GM21825 (cell line): ENCODE measurements around the gene APCDD1L.
"Not testable (repeated sequence)": the region's sequence is repeated elsewhere in the genome, so short reads cannot be mapped to it uniquely, and the experiment has no call there.

Source experiments
- ATAC-seq: cut with Tn5 transposase; IDR thresholded peaks from one replicate; pipeline ENCODE4 v1.9.1; 2021; ENCODE audit warnings: mild to moderate bottlenecking, moderate library complexity; ENCODE audit not compliant: unreplicated experiment

Gene APCDD1L

DNA sequence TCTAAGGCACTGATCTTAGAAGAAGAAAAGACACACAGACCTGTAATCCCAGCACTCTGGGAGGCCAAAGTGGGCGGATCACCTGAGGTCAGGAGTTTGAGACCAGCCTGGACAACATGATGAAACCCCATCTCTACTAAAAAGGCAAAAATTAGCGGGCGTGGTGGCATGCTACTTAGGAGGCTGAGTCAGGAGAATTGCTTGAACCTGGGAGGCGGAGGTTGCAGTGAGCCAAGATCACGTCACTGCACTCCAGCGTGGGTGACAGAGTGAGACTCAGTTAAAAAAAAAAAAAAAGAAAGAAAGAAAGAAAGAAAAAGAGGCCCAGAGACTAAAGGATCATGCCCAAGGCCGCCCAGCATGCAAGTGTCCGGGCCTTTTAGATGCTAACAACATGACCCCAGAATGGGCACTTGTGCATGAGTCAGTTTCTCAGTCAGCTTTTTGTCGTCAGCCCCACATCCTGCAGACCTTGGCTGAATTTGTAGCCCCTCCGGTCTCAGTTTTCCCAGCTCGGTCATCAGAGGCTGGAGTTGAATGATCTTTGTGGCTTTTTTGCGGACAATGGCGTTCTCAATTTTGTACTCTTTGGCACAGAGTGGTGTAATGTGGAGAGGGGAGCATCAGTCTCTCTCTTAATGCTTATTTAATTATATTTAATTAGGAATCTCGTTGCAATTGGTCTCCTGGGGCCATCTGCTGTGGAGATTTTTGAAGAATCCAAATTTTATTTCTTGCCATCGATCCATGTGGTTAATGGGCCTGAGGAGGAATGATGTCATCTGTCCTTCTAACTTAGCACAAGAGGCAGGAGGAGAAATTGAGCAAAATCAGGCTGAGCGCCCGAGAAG, 30.6 kb upstream of the APCDD1L start:
- ATAC-seq = no peak

DNA sequence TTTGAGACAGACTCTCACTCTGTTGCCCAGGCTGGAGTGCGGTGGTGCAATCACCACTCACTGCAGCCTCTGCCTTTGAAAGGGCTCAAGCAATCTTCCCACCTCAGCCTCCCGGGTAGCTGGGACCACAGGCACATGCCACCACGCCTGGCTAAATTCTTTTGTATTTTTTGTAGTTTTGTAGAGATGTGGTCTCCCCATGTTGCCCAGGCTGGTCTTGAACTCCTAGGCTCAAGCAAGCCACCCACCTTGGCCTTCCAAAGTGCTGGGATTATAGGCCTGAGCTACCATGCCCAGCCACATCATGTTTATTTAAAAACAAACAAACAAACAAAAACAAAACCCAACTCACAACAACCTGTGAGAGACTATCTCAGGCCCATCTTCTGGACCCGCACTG, 29.7 kb upstream of the APCDD1L start:
- ATAC-seq = no peak

DNA sequence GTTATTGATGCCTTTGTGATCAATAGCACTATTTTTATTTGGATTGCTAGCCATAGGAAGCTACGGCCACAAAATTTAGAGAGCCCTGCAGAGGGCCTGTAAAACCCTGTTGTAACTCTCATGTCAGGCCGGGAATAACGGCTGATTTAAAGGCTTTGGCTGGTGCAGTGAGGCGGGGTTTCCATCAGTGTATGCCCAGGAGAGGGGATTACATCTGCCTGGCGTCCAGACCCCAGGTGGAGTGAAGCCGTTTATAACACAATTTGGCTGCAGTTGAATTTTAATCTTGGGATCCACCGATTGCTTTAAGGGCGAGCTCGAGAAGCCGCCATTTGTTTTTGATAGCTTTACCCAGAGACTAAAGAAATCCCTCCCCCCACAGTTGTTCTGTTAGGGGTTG, 29.1 kb upstream of the APCDD1L start:
- ATAC-seq = no peak

- ATAC-seq = no peak
These were observed 28.1 kb upstream of the APCDD1L start for GRCh38 chr20:58543274-58543673.

DNA sequence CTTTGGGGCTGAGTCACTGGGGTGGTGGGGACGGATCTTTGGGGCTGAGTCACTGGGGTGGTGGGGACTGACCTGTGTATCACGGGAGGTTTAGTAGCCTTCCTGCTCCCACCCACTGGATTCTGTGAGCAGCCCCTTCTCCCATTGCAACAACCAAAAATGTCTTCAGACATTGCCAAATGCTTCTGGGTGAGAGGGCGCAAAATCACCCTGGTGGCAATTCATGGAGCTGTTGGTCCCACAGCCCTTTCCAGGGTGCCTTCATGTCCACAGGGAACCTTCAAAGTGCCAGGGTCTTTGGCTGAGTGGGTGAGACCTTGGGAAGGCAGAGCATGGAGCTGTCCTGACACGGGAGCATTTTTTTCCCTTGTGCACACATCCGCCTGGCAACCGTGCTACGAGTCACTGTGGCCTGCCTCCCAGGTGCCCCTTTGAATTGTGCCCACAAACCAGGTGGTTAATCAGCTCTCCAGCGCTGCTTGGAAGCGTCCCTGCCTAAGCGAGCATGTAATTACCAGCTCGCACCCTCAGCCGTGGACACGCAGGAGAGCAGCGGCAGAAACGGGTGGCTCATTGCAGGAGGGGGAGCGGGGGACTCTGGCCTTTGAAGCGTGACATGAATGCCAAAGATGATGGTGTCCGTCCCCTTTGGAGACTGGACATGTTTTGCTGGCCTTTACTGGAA, 27.4 kb upstream of the APCDD1L start:
- no peak for ATAC-seq

DNA sequence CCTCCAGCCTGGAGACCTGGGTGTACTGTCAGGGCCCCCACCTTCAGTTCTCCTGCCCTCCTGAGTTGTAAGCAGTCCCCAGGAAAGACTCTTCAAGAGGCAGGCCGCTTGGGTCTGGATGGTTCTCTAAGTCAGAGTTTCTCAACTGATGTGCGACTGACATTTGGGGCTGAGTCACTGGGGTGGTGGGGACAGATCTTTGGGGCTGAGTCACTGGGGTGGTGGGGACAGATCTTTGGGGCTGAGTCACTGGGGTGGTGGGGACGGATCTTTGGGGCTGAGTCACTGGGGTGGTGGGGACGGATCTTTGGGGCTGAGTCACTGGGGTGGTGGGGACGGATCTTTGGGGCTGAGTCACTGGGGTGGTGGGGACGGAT, 26.8 kb upstream of the APCDD1L start:
- not testable (repeated sequence) for ATAC-seq

- ATAC-seq = no peak
These were observed 23.6 kb upstream of the APCDD1L start for GRCh38 chr20:58538752-58539151.

DNA sequence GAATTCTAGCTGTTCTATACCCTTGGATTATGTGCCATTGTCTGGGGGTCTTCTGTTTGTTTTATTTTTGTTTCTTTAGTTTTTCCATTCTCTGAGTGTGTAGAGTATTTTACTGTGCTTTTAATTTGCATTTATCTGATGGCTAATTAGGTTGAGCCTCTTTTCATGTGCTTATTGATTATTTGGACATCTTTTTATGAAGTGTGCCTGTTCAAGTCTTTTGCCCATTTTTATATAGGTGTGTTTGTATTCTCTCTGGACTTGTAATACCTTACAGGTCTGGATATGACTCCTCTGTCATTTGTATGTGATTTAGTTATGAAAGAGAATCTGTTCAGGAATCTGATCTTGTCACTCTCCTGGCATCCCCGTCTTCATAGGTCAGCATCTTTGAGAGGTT, 22.6 kb upstream of the APCDD1L start:
- ATAC-seq = no peak

GRCh38 chr20:58536289-58536688, 21.1 kb upstream of the APCDD1L start:
- no peak for ATAC-seq

GRCh38 chr20:58531657-58532056, 16.5 kb upstream of the APCDD1L start:
- ATAC-seq = no peak

GRCh38 chr20:58531063-58531462, 15.9 kb upstream of the APCDD1L start:
- ATAC-seq = no peak

DNA sequence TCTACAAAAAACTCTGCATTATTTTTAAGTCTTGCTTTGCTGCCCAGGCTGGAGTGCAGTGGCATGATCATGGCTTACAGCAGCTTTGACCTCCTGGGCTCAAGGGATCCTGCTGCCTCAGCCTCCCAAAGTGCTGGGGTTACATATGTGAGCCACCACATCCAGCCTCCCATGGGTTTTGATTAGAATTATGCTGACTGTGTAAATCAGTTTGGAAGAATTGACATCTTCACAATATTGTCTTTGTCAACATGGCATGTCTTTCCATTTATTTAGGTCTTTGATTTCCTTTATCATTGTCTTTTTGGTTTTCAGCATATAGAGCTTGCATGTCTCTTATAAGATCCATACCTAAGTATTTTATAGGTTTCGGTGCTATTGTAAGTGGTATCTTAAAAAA, 13.2 kb upstream of the APCDD1L start:
- ATAC-seq = no peak

- ATAC-seq = no peak
These were observed 11.2 kb upstream of the APCDD1L start for GRCh38 chr20:58526411-58526810.

GRCh38 chr20:58524814-58525213, 9.6 kb upstream of the APCDD1L start:
- no peak for ATAC-seq

DNA sequence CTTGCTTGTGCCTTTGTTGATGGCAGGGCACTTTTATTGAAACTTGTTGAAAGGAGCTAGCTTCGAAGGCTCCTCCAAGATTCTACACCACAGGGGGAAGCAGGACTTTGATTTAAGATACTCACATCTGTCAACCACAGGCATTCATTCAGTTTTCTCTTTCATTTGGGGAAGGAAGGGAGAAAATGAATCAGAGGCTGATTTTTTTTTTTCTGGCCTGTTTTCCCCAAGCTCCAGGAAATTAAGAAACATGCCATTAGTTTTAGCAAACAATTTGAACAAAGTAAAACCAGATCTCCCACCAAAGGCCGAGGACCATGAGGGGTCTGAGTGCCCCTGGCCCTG, 8.7 kb upstream of the APCDD1L start:
- no peak for ATAC-seq

DNA sequence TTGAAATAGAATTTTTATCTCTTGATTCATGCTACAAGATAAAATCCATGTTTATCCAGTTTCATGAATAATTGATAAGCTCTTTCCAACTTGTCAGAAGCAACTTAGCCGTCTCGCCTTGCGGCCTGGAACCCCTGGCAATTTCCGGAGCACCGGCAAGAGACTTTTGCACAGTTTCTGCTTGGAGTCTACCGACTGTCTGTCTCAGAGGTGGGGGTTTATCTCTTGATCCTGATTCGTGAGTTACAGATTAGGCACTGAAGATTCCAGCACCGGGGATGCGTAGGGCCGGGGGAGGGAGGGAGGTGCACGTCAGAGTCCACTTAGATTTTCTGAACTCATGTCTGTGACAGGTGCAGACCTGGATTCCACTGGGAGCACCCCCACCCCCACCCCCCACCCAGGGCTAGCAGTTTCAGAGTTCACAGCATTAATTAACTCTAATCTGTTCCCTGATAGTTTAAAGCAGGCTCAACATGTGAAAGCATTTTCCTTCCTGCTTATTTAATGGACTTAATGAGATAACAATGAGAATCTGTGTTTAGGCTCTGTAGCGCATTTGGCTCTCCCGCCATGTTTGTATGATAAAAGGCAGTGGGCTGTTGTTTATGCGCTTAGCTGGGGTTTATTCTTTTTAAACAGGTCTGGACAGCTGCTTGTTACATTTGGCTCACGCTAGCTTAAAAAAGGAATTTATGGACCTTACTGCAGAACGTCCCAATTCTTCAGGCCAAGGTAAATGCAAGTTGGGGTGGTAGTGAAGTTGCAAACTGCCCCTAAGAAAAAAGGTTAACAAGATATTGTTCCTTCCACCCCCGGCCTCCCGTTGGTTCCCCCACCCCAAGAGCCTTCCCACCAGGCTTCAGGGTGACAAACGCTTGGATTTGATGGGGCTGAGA, 8.1 kb upstream of the APCDD1L start:
- no peak for ATAC-seq

DNA sequence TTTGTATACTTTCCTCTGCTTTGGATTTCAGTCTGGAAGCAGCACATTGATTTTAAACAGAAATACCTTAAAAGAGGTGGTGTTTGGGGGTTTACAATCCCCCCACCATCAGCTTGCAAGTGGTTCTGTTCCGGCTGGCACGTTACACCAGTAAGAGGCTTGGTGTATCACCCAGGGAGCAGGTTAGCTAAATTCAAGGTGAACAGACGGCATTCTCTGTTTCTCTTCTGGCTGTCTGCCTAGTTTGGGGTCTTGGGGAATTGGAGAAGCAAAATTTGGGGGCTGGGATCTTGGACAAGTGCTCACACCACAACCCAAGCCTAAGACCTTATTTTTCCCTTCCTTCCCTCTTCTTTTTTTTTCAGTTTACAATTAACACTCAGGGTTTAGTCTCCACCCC, 7.5 kb upstream of the APCDD1L start:
- ATAC-seq = no peak

DNA sequence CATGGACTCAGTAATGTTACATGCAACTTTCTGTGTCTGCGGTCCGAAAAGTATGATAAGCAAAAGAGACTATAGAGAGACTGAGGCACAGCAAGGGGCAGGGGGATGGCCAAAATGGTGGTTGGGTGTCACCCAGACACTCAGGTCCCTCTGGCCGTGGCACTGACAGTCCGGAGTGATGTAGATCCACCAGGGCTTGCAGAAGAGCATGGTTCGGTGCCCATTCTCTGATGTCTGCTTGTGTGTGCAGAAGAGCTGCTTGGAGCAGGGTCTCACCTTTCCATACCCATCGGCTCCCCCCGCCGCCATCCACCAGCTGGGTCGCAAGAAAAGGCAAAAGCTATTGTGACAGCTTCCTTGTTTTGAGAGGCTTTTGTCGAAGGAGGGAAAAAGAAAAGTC, 6.6 kb upstream of the APCDD1L start:
- ATAC-seq = no peak

DNA sequence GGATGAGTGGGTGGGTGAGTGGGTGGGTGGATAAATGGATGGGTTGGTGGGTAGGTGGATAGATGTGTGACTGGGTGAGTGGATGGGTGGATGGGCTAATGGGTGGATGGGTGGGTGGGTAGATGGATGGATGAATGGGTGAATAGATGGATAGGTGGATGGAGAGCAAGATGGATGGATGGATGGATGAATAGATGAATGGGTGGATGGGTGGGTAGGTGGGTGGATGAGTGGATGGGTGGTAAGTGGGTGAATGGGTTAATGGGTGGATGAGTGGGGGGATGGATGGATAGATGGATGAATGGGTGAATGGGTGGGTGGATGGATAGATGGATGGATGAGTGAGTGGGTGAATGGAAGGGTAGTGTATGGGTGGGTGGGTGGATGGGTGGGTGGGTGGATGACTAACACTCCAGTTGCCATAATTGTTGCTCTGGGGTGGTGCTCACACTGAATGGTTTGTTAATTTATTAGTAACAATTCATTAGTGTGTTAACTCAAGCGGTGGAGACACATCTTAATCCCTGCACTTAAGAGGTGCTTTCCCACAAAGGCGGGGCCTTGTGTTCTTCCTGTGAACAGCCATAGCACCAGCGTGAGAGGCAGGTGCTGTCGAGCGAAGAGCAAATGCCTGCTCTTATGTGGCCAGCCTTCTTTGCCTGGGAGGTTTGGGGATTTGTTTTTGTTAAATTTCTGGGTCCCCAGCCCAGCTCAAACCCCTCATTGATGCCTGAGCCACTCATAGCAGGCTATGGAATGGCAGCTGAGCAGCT, 4.9 kb upstream of the APCDD1L start:
- ATAC-seq = no peak

- ATAC-seq = no peak
These were observed 3.8 kb upstream of the APCDD1L start for GRCh38 chr20:58518896-58519593.
